GM18499 (cell line): ENCODE measurements around the gene PAFAH1B1.
"Not testable (repeated sequence)": the region's sequence is repeated elsewhere in the genome, so short reads cannot be mapped to it uniquely, and the experiment has no call there.

ENCODE experiments used
- ATAC-seq: cut with Tn5 transposase; IDR thresholded peaks from one replicate; pipeline ENCODE4 v1.9.1; 2021; ENCODE audit warnings: moderate number of reproducible peaks; ENCODE audit not compliant: insufficient read depth, unreplicated experiment

The PAFAH1B1 gene

GRCh38 chr17:2593821-2594721, 617 bp downstream of the PAFAH1B1 start:
- no peak for ATAC-seq

- no peak for ATAC-seq
Observed at GRCh38 chr17:2594722-2595599, 1.5 kb downstream of the PAFAH1B1 start.

GRCh38 chr17:2595716-2596115, 2.3 kb downstream of the PAFAH1B1 start:
- ATAC-seq, result no peak

- ATAC-seq, result no peak
Observed at GRCh38 chr17:2598166-2598565, 4.7 kb downstream of the PAFAH1B1 start.

GRCh38 chr17:2602597-2603017, 9.2 kb downstream of the PAFAH1B1 start:
- no peak for ATAC-seq

- no peak for ATAC-seq
Observed at GRCh38 chr17:2608350-2608913, 15.0 kb downstream of the PAFAH1B1 start.

GRCh38 chr17:2609091-2609490, 15.6 kb downstream of the PAFAH1B1 start:
- ATAC-seq, result no peak

GRCh38 chr17:2610195-2611175, 17.0 kb downstream of the PAFAH1B1 start:
- no peak for ATAC-seq

GRCh38 chr17:2611627-2612026, 18.2 kb downstream of the PAFAH1B1 start:
- ATAC-seq, result no peak

- ATAC-seq, result no peak
Observed at GRCh38 chr17:2612630-2613029, 19.2 kb downstream of the PAFAH1B1 start.

GRCh38 chr17:2613089-2613808, 19.8 kb downstream of the PAFAH1B1 start:
- no peak for ATAC-seq

GRCh38 chr17:2615882-2616281, 22.4 kb downstream of the PAFAH1B1 start:
- no peak for ATAC-seq

- ATAC-seq, result no peak
Observed at GRCh38 chr17:2621241-2621640, 27.8 kb downstream of the PAFAH1B1 start.

- not testable (repeated sequence) for ATAC-seq
Observed at GRCh38 chr17:2621951-2622405, 28.5 kb downstream of the PAFAH1B1 start.

- not testable (repeated sequence) for ATAC-seq
Observed at GRCh38 chr17:2622721-2623301, 29.4 kb downstream of the PAFAH1B1 start.

- no peak for ATAC-seq
Observed at GRCh38 chr17:2624292-2624731, 30.9 kb downstream of the PAFAH1B1 start.

- not testable (repeated sequence) for ATAC-seq
Observed at GRCh38 chr17:2626626-2627219, 33.3 kb downstream of the PAFAH1B1 start.

GRCh38 chr17:2628922-2629321, 35.5 kb downstream of the PAFAH1B1 start:
- ATAC-seq, result not testable (repeated sequence)
